ENCODE results near the gene ZNF783. TPM values are rescaled to one million over a fixed set of nuclear protein-coding genes. Genes with fewer than 3 reads are reported as not detected.

ZNF783 gene
- total RNA-seq, 3 donors from 2014 or later, result 9.2 to 18.2 (median 12.9) TPM

- peaks cover 11% of the 10 kb centered on the region for H3K4me1 ChIP-seq (ENCODE audit: low read depth)
- no peaks in the 10 kb centered on the region for H3K9me3 ChIP-seq
- DNase-seq, result peak in 2 of 3 donors; percentile 33 to 55
- no peaks in the 10 kb centered on the region for H3K36me3 ChIP-seq (ENCODE audit: low read depth)
- H3K4me3 ChIP-seq, result no peak overlapping the region
- ATAC-seq, result peak; percentile 11
- intact Hi-C loops (cut with DNase I, micrococcal nuclease), result no loop called here
- no peak for TF ChIP-seq CTCF (IDR thresholded peaks at IDR 0.05)
These were observed 23.6 kb downstream of the ZNF783 start for GRCh38 chr7:149285603-149286002.

DNA sequence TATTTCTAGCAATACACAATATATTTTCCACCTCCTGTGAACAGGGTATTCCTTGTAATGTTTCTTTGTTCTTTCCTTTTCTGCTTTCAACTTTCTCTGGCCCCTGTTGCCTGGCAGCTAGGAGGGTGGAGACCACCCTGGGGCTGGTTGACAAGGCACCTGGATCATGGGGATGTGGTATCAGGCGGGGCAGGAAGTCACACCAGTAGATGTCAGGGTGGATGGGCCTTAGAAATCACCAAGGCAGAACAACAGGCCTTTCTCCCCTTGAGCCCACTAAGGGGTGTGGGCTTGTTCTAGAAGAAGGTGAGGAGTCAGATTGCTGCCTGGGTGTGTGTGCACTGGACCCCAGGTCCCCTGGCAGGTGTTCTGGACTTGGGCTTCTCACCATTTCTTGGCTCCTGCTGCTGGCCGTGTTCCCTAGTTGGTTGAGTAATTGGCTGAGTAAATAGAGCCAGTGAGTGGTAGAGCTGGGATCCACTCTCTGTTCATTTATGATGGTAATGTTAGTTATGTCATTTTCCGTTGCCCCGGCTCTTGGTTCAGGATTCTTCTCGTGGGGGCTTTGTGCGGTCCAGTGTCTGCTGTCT, 24.9 kb downstream of the ZNF783 start:
- intact Hi-C loops (cut with DNase I, micrococcal nuclease), result no loop called here
- no peaks in the 10 kb centered on the region for H3K36me3 ChIP-seq (ENCODE audit: low read depth)
- H3K4me3 ChIP-seq, result no peak overlapping the region
- H3K4me1 ChIP-seq (ENCODE audit: low read depth), result peaks cover 11% of the 10 kb centered on the region
- no peak for DNase-seq
- TF ChIP-seq CTCF (IDR thresholded peaks at IDR 0.05), result no peak
- ATAC-seq, result no peak
- H3K9me3 ChIP-seq, result no peaks in the 10 kb centered on the region

- H3K4me3 ChIP-seq, result no peak overlapping the region
- ATAC-seq (no peak), DNase-seq (no peak)
- H3K4me1 ChIP-seq (ENCODE audit: low read depth), result peaks cover 11% of the 10 kb centered on the region
- no peaks in the 10 kb centered on the region for H3K36me3 ChIP-seq (ENCODE audit: low read depth)
- no peaks in the 10 kb centered on the region for H3K9me3 ChIP-seq
- intact Hi-C loops (cut with DNase I, micrococcal nuclease), result no loop called here
- no peak for TF ChIP-seq CTCF (IDR thresholded peaks at IDR 0.05)
These were observed 25.6 kb downstream of the ZNF783 start for GRCh38 chr7:149287622-149288021.

GRCh38 chr7:149289262-149289661, 27.3 kb downstream of the ZNF783 start:
- ATAC-seq, result no peak

GRCh38 chr7:149289856-149290255, 27.9 kb downstream of the ZNF783 start:
- H3K9me3 ChIP-seq, result no peaks in the 10 kb centered on the region
- intact Hi-C loops (cut with DNase I, micrococcal nuclease), result no loop called here
- H3K36me3 ChIP-seq (ENCODE audit: low read depth), result no peaks in the 10 kb centered on the region
- ATAC-seq (no peak), DNase-seq (no peak)
- peaks cover 6% of the 10 kb centered on the region for H3K4me1 ChIP-seq (ENCODE audit: low read depth)
- no peak overlapping the region for H3K4me3 ChIP-seq
- no peak for TF ChIP-seq CTCF (IDR thresholded peaks at IDR 0.05)

More at GRCh38 chr7:149289262-149289661, 27.3 kb downstream of the ZNF783 start:
- Histone ChIP-seq H3K4me3 (no peak overlapping the region), H3K4me1 (ENCODE audit: low read depth) (peaks cover 11% of the 10 kb centered on the region), H3K36me3 (ENCODE audit: low read depth) (no peaks in the 10 kb centered on the region), H3K9me3 (no peaks in the 10 kb centered on the region)
- TF ChIP-seq CTCF (IDR thresholded peaks at IDR 0.05), result no peak
- DNase-seq, result no peak
- intact Hi-C loops (cut with DNase I, micrococcal nuclease), result no loop called here

Measured in mucosa of descending colon (tissue), 3 donors.